HCT116 (cell line): ENCODE data around the gene TMEM14A. TPM values are rescaled to one million over a fixed set of nuclear protein-coding genes. Genes with fewer than 3 reads are reported as not detected.

Experiments used
- ATAC-seq: fragments of 200-7000 bp; cut with Tn5 transposase; 2 replicates; pipeline ENCODE4 v1.9.1; 2020; ENCODE audit warnings: mild to moderate bottlenecking, moderate library complexity
- BruUV-seq: library from RNA; stranded (reverse); fragments of 400-500 nt; replicated peaks from 2 replicates; lab custom pipeline; 2021; lab: Mats Ljungman, UMichigan
- CTCF ChIA-PET: fragments of 300-600 bp; sonication (Branson Sonifier 250); formaldehyde crosslinking; loops from one replicate; lab custom pipeline; 2021; ENCODE audit warnings: antibody characterized with exemption; lab: Charles Lee
- POLR2A ChIA-PET: fragments of 300-600, 350-600 bp; sonication (Branson Sonifier 250); formaldehyde crosslinking; loops from one replicate; lab custom pipeline; 2021; ENCODE audit warnings: antibody characterized with exemption; lab: Charles Lee
- RAD21 ChIA-PET, 2 experiments: fragments of 300-600 bp; sonication (Branson Sonifier 250); formaldehyde crosslinking; loops; one replicate each; lab custom pipeline; 2023; ENCODE audit warnings: low total read pairs in 2 of 2; ENCODE audit not compliant: uncharacterized antibody in 2 of 2, unreplicated experiment in 2 of 2, low non-redundant PET in 1 of 2; lab: Charles Lee
- DNase-seq: peaks from one replicate; pipeline ENCODE4 v3.0.0-alpha.2; 2010; ENCODE audit warnings: low read depth, low spot score
- H2AFZ ChIP-seq: fragments of 200-600 bp; shearing (Covaris generic), sonication (generic); 2 replicates; pipeline ENCODE4 v1.6.1; 2017; ENCODE audit warnings: low read depth, mixed run types, mixed read lengths, antibody characterized with exemption, low read length; ENCODE audit not compliant: poor library complexity, severe bottlenecking
- H3K27ac ChIP-seq: 2 replicates; pipeline ENCODE4 v1.5.1; 2012; ENCODE audit warnings: low read depth, low read length
- H3K27me3 ChIP-seq: fragments of 200-600 bp; sonication (generic); 2 replicates; pipeline ENCODE4 v1.6.1; 2016; ENCODE audit warnings: mixed run types, low read length, mixed read lengths; ENCODE audit not compliant: insufficient read depth
- H3K36me3 ChIP-seq, 2 experiments: fragments of 200-500 bp in 1 of 2; fragments of 200-600 bp in 1 of 2; sonication (Bioruptor generic) in 1 of 2; sonication (generic) in 1 of 2; 2 replicates each; pipeline versions ENCODE4 v1.5.1 to v1.6.1; 2014 to 2016; ENCODE audit warnings: low read length in 2 of 2, inconsistent platforms in 1 of 2, mixed read lengths in 1 of 2, mixed run types in 1 of 2; ENCODE audit not compliant: insufficient read depth in 2 of 2, control insufficient read depth in 1 of 2
- H3K4me1 ChIP-seq, 2 experiments: fragments of 200-600 bp in 1 of 2; sonication (generic) in 1 of 2; 2 replicates each; pipeline versions ENCODE4 v1.5.1 to v1.6.1; 2012 to 2017; ENCODE audit warnings: low read length in 2 of 2, inconsistent platforms in 1 of 2, mild to moderate bottlenecking in 1 of 2, mixed read lengths in 1 of 2, mixed run types in 1 of 2, moderate library complexity in 1 of 2; ENCODE audit not compliant: insufficient read depth in 2 of 2, control insufficient read depth in 1 of 2
- H3K4me2 ChIP-seq: fragments of 200-600 bp; sonication (generic); 2 replicates; pipeline ENCODE4 v1.6.1; 2017; ENCODE audit warnings: mixed run types, low read length, mixed read lengths
- H3K4me3 ChIP-seq, 2 experiments: fragments of 200-600 bp in 1 of 2; sonication (generic) in 1 of 2; replicated peaks in 1 of 2; 2 replicates each; pipeline ENCODE4 v1.5.1; 2011 to 2016; ENCODE audit warnings: low read length in 2 of 2, control low read depth in 1 of 2, low read depth in 1 of 2, mild to moderate bottlenecking in 1 of 2, mixed read lengths in 1 of 2, mixed run types in 1 of 2
- H3K79me2 ChIP-seq: fragments of 200-600 bp; sonication (generic); 2 replicates; pipeline ENCODE4 v1.6.1; 2017; ENCODE audit warnings: mild to moderate bottlenecking, mixed run types, low read length, moderate library complexity, mixed read lengths; ENCODE audit not compliant: insufficient read depth
- H3K9ac ChIP-seq: fragments of 200-600 bp; sonication (generic); 2 replicates; pipeline ENCODE4 v1.6.1; 2016; ENCODE audit warnings: low read length, mixed read lengths
- H3K9me2 ChIP-seq: fragments of 200-600 bp; sonication (generic), shearing (Covaris generic); 2 replicates; pipeline ENCODE4 v1.6.1; 2017; ENCODE audit warnings: mixed run types, mild to moderate bottlenecking, moderate library complexity; ENCODE audit not compliant: insufficient read depth
- H3K9me3 ChIP-seq, 2 experiments: fragments of 200-500 bp in 1 of 2; fragments of 200-600 bp in 1 of 2; sonication (Bioruptor generic) in 1 of 2; sonication (generic) in 1 of 2; 2 replicates each; pipeline ENCODE4 v1.6.1; 2014 to 2017; ENCODE audit warnings: low read length in 2 of 2, mixed read lengths in 2 of 2, inconsistent platforms in 1 of 2, low read depth in 1 of 2, mild to moderate bottlenecking in 1 of 2, mixed run types in 1 of 2, moderate library complexity in 1 of 2; ENCODE audit not compliant: control insufficient read depth in 1 of 2, insufficient read depth in 1 of 2
- H4K20me1 ChIP-seq: fragments of 200-600 bp; sonication (generic), shearing (Covaris generic); 2 replicates; pipeline ENCODE4 v1.6.1; 2017; ENCODE audit warnings: mixed run types, mild to moderate bottlenecking, moderate library complexity; ENCODE audit not compliant: insufficient read depth
- CBX3 ChIP-seq: IDR thresholded peaks from 2 replicates; pipeline ENCODE4 v1.6.1; 2012; ENCODE audit warnings: low read depth
- CEBPB ChIP-seq: IDR thresholded peaks from 2 replicates; pipeline ENCODE4 v1.6.1; 2012; ENCODE audit warnings: low read depth
- EGR1 ChIP-seq: IDR thresholded peaks from 2 replicates; pipeline ENCODE4 v1.6.1; 2012; ENCODE audit warnings: low read depth
- ELF1 ChIP-seq: IDR thresholded peaks from 2 replicates; pipeline ENCODE4 v1.6.1; 2012; ENCODE audit warnings: low read depth, borderline replicate concordance
- EZH2phosphoT487 ChIP-seq: fragments of 200-600 bp; IDR thresholded peaks from 2 replicates; pipeline ENCODE4 v1.6.1; 2018; ENCODE audit warnings: antibody characterized with exemption, borderline replicate concordance
- POLR2A ChIP-seq: IDR thresholded peaks from 2 replicates; pipeline ENCODE4 v1.7.0; 2011; ENCODE audit warnings: borderline replicate concordance; ENCODE audit not compliant: insufficient read depth, insufficient read length; ENCODE audit errors: extremely low read depth
- POLR2AphosphoS5 ChIP-seq: IDR thresholded peaks from 2 replicates; pipeline ENCODE4 v1.6.1; 2011; ENCODE audit warnings: mild to moderate bottlenecking, low read depth, low read length, moderate library complexity
- SIN3A ChIP-seq: IDR thresholded peaks from 2 replicates; pipeline ENCODE4 v1.6.1; 2012; ENCODE audit warnings: low read depth
- SRF ChIP-seq: IDR thresholded peaks from 2 replicates; pipeline ENCODE4 v1.6.1; 2012; ENCODE audit warnings: low read depth
- TCF7L2 ChIP-seq: IDR thresholded peaks from 2 replicates; pipeline ENCODE4 v1.7.0; 2011; ENCODE audit warnings: borderline replicate concordance, inconsistent platforms; ENCODE audit not compliant: insufficient read depth, insufficient read length; ENCODE audit errors: extremely low read depth
- YY1 ChIP-seq: IDR thresholded peaks from 2 replicates; pipeline ENCODE4 v1.6.1; 2011; ENCODE audit warnings: low read length, low read depth, moderate library complexity, mild to moderate bottlenecking; ENCODE audit not compliant: insufficient replicate concordance; ENCODE audit errors: extremely low read depth
- ZFX ChIP-seq: fragments of 450-650 bp; IDR thresholded peaks from 2 replicates; pipeline ENCODE4 v1.6.1; 2017
- ZNF274 ChIP-seq: fragments of 200-500 bp; sonication (Bioruptor generic); IDR thresholded peaks from 2 replicates; pipeline ENCODE4 v1.6.1; 2014; ENCODE audit warnings: mild to moderate bottlenecking, low read depth, low read length, inconsistent platforms
- intact Hi-C: fragments of 100-400 bp; cut with micrococcal nuclease; formaldehyde crosslinking; loops from 2 replicates; pipeline ENCODE4 v1.10.0; 2022
- total RNA-seq: library from RNA; stranded (reverse); gene quantifications from one replicate; pipeline ENCODE4 v1.2.1, GENCODE V29; 2021; ENCODE audit not compliant: unreplicated experiment
- TF ChIP-seq, protein P1 (sequence below): IDR thresholded peaks from 2 replicates; pipeline ENCODE4 v1.6.1; 2012
- TF ChIP-seq, protein P2 (sequence below): IDR thresholded peaks from 2 replicates; pipeline ENCODE4 v1.6.1; 2012; ENCODE audit warnings: low read depth

The TMEM14A gene
- total RNA-seq, 1 experiment from 2014 or later = 51.5 TPM

DNA sequence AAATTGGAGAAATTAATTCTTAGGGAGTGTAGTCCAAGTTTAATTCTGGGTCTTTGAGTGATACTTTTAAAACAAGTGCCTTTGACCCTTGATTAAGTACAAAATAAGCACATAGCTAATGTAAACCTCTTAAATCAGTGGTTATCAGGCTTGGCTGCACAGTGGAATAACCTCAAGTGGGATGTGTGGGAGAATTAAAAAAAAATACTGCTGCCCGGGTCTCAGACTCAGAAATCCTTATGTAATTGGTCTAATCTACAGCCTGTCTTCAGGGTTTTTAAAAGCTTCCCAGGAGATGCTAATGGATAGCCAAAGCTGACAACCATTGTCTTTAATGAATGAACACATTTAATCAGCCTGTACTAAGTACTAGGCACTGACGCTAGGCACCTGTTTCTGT lies 28.5 kb upstream of the TMEM14A start:
- CTCF ChIA-PET = interaction anchor here (2.0 kb wide), 1 partner anchor 9 kb away, joined by 10 read pairs; no protein-coding TSS in a partner anchor
- DNase-seq (no peak), ATAC-seq (no peak)
- intact Hi-C loops = no loop called here
- TF ChIP-seq, protein P1, sequence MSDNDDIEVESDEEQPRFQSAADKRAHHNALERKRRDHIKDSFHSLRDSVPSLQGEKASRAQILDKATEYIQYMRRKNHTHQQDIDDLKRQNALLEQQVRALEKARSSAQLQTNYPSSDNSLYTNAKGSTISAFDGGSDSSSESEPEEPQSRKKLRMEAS = no peak
- TF ChIP-seq ELF1 (no peak), EGR1 (no peak), EZH2phosphoT487 (no peak), SIN3A (no peak), POLR2AphosphoS5 (no peak)
- no peaks in the 10 kb centered on the region for H3K4me1 ChIP-seq
- BruUV-seq = no TSS peak
- no peaks in the 10 kb centered on the region for H3K9me3 ChIP-seq
- H2AFZ ChIP-seq = no peak overlapping the region
- H3K36me3 ChIP-seq = no peaks in the 10 kb centered on the region
- no peak overlapping the region for H3K4me2 ChIP-seq
- H3K4me3 ChIP-seq = no peak overlapping the region
- H3K27ac ChIP-seq = no peak overlapping the region
- H3K27me3 ChIP-seq = no peaks in the 10 kb centered on the region
- H4K20me1 ChIP-seq = no peaks in the 10 kb centered on the region
- no peaks in the 10 kb centered on the region for H3K9me2 ChIP-seq
- H3K9ac ChIP-seq = no peak overlapping the region
- H3K79me2 ChIP-seq = no peaks in the 10 kb centered on the region
- RAD21 ChIA-PET = no interaction called here
- POLR2A ChIA-PET = no interaction called here

DNA sequence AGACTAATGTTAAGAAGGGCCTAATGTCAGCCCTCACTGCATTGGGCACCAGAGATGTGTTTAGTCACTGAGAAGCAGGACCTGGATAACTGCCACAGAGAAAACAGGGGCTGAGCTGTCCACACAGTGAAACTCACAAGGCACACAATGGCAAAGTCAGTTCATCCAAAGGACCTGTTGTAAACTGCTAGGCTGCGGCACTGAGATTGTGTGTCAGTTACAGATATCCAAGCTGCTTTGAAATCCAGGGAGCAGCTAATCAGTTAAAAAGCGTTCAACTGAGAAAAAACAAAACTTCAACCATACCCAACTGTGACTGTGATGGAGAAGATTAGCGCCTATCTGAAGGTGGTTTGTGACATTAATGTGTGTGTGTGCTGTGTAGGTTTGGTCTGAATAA lies 27.8 kb upstream of the TMEM14A start:
- Histone ChIP-seq H3K27ac (no peak overlapping the region), H2AFZ (no peak overlapping the region), H3K9ac (no peak overlapping the region), H3K36me3 (no peaks in the 10 kb centered on the region), H3K4me3 (no peak overlapping the region), H3K27me3 (no peaks in the 10 kb centered on the region), H3K4me1 (no peaks in the 10 kb centered on the region), H3K9me3 (no peaks in the 10 kb centered on the region), H4K20me1 (no peaks in the 10 kb centered on the region), H3K9me2 (no peaks in the 10 kb centered on the region), H3K79me2 (no peaks in the 10 kb centered on the region), H3K4me2 (no peak overlapping the region)
- ChIA-PET POLR2A (no interaction called here), RAD21 (no interaction called here), CTCF (no interaction called here)
- BruUV-seq = no TSS peak
- no peak for DNase-seq
- ATAC-seq = no peak
- intact Hi-C loops = no loop called here
- TF ChIP-seq ZFX (no peak), CEBPB (no peak), YY1 (no peak), ZNF274 (no peak), SIN3A (no peak), EGR1 (no peak), ELF1 (no peak), POLR2A (no peak), SRF (no peak), CBX3 (no peak), TCF7L2 (no peak), EZH2phosphoT487 (no peak)
- TF ChIP-seq, protein P1 = no peak
- TF ChIP-seq, protein P2, sequence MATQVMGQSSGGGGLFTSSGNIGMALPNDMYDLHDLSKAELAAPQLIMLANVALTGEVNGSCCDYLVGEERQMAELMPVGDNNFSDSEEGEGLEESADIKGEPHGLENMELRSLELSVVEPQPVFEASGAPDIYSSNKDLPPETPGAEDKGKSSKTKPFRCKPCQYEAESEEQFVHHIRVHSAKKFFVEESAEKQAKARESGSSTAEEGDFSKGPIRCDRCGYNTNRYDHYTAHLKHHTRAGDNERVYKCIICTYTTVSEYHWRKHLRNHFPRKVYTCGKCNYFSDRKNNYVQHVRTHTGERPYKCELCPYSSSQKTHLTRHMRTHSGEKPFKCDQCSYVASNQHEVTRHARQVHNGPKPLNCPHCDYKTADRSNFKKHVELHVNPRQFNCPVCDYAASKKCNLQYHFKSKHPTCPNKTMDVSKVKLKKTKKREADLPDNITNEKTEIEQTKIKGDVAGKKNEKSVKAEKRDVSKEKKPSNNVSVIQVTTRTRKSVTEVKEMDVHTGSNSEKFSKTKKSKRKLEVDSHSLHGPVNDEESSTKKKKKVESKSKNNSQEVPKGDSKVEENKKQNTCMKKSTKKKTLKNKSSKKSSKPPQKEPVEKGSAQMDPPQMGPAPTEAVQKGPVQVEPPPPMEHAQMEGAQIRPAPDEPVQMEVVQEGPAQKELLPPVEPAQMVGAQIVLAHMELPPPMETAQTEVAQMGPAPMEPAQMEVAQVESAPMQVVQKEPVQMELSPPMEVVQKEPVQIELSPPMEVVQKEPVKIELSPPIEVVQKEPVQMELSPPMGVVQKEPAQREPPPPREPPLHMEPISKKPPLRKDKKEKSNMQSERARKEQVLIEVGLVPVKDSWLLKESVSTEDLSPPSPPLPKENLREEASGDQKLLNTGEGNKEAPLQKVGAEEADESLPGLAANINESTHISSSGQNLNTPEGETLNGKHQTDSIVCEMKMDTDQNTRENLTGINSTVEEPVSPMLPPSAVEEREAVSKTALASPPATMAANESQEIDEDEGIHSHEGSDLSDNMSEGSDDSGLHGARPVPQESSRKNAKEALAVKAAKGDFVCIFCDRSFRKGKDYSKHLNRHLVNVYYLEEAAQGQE = no peak
